ENCODE data around the gene FMO2.

FMO2 gene

DNA sequence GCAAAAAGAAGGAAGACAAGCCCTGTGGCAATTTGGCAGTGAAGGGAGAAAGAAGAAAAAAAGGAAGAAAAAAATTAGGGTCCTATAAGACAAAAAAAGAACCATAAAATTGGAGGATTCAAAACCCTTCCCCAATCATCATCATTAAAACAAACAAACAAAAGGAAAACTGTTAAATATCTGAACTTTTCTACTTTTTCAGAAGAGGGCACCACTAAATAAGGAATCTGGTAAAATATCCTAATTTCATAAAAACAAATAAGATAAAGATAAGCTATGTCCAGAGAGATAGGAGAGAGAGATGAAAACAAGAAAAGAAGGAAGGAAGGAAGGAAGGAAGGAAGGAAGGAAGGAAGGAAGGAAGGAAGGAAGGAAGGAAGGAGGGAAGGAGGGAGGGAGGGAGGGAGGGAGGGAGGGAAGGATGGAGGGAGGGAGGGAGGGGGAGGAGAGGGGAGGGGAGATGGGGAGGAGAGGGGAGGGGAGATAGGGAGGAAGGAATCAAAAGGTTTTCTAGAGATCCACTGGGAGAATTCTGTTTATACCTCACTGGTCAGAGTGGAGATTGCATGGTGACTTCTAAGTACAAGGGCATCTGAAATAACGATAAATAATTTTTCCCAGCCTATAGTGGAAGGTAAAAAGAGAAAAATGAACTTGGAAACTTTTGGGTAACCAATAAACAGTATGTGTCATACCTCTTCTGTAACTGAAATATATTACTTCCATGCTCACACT is 10.4 kb upstream of the FMO2 start:
- Histone ChIP-seq H3K27ac (replicated peaks) (no peak overlapping the region), H3K27me3 (ENCODE audit: insufficient read depth, poor library complexity, severe bottlenecking) (no peaks in the 10 kb centered on the region), H3K4me3 (replicated peaks; ENCODE audit: insufficient read depth, low read length) (no peak overlapping the region)
- no peak for TF ChIP-seq SPI1 (IDR thresholded peaks at IDR 0.05; ENCODE audit: borderline replicate concordance, low read depth)
- TF ChIP-seq, protein P1, sequence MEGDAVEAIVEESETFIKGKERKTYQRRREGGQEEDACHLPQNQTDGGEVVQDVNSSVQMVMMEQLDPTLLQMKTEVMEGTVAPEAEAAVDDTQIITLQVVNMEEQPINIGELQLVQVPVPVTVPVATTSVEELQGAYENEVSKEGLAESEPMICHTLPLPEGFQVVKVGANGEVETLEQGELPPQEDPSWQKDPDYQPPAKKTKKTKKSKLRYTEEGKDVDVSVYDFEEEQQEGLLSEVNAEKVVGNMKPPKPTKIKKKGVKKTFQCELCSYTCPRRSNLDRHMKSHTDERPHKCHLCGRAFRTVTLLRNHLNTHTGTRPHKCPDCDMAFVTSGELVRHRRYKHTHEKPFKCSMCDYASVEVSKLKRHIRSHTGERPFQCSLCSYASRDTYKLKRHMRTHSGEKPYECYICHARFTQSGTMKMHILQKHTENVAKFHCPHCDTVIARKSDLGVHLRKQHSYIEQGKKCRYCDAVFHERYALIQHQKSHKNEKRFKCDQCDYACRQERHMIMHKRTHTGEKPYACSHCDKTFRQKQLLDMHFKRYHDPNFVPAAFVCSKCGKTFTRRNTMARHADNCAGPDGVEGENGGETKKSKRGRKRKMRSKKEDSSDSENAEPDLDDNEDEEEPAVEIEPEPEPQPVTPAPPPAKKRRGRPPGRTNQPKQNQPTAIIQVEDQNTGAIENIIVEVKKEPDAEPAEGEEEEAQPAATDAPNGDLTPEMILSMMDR (IDR thresholded peaks at IDR 0.05; ENCODE audit: insufficient read depth, low read length): no peak
- no peak for TF ChIP-seq POLR2AphosphoS5 (IDR thresholded peaks at IDR 0.05; ENCODE audit: low read depth)
- no peak for TF ChIP-seq GABPA (IDR thresholded peaks at IDR 0.05; ENCODE audit: low read depth)
- TF ChIP-seq, protein P2, sequence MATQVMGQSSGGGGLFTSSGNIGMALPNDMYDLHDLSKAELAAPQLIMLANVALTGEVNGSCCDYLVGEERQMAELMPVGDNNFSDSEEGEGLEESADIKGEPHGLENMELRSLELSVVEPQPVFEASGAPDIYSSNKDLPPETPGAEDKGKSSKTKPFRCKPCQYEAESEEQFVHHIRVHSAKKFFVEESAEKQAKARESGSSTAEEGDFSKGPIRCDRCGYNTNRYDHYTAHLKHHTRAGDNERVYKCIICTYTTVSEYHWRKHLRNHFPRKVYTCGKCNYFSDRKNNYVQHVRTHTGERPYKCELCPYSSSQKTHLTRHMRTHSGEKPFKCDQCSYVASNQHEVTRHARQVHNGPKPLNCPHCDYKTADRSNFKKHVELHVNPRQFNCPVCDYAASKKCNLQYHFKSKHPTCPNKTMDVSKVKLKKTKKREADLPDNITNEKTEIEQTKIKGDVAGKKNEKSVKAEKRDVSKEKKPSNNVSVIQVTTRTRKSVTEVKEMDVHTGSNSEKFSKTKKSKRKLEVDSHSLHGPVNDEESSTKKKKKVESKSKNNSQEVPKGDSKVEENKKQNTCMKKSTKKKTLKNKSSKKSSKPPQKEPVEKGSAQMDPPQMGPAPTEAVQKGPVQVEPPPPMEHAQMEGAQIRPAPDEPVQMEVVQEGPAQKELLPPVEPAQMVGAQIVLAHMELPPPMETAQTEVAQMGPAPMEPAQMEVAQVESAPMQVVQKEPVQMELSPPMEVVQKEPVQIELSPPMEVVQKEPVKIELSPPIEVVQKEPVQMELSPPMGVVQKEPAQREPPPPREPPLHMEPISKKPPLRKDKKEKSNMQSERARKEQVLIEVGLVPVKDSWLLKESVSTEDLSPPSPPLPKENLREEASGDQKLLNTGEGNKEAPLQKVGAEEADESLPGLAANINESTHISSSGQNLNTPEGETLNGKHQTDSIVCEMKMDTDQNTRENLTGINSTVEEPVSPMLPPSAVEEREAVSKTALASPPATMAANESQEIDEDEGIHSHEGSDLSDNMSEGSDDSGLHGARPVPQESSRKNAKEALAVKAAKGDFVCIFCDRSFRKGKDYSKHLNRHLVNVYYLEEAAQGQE (IDR thresholded peaks at IDR 0.05; ENCODE audit: insufficient replicate concordance, low read depth): no peak
- DNase-seq (ENCODE audit: low read depth in 1 of 2, low spot score in 1 of 2): no peak

DNA sequence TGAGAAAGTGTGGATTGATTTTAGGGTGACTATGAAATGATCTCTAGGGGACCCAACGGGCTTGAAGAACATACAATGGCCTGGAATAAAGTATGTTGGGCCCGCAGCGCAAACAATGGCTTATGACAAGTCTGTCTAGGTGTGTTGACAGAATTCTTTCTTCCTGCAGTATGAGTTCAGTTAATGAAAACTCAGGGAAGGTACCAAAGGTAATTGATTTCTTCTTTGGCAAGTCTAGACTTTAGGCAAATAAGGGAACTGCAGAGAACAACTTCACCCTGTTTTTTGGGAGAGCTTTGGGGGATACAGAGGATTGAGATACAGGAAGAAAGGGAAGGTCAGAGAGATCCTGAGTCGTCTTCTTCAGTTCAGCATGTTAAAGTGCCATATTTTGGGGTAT is 7.8 kb upstream of the FMO2 start:
- TF ChIP-seq GABPA (IDR thresholded peaks at IDR 0.05; ENCODE audit: low read depth) (no peak), POLR2AphosphoS5 (IDR thresholded peaks at IDR 0.05; ENCODE audit: low read depth) (no peak), SPI1 (IDR thresholded peaks at IDR 0.05; ENCODE audit: borderline replicate concordance, low read depth) (no peak)
- TF ChIP-seq, protein P1 (IDR thresholded peaks at IDR 0.05; ENCODE audit: insufficient read depth, low read length): no peak
- TF ChIP-seq, protein P2 (IDR thresholded peaks at IDR 0.05; ENCODE audit: insufficient replicate concordance, low read depth): no peak
- H3K27ac ChIP-seq (replicated peaks): no peak overlapping the region
- H3K27me3 ChIP-seq (ENCODE audit: insufficient read depth, poor library complexity, severe bottlenecking): peaks cover 2% of the 10 kb centered on the region
- no peak overlapping the region for H3K4me3 ChIP-seq (replicated peaks; ENCODE audit: insufficient read depth, low read length)
- no peak for DNase-seq (ENCODE audit: low read depth in 1 of 2, low spot score in 1 of 2)

DNA sequence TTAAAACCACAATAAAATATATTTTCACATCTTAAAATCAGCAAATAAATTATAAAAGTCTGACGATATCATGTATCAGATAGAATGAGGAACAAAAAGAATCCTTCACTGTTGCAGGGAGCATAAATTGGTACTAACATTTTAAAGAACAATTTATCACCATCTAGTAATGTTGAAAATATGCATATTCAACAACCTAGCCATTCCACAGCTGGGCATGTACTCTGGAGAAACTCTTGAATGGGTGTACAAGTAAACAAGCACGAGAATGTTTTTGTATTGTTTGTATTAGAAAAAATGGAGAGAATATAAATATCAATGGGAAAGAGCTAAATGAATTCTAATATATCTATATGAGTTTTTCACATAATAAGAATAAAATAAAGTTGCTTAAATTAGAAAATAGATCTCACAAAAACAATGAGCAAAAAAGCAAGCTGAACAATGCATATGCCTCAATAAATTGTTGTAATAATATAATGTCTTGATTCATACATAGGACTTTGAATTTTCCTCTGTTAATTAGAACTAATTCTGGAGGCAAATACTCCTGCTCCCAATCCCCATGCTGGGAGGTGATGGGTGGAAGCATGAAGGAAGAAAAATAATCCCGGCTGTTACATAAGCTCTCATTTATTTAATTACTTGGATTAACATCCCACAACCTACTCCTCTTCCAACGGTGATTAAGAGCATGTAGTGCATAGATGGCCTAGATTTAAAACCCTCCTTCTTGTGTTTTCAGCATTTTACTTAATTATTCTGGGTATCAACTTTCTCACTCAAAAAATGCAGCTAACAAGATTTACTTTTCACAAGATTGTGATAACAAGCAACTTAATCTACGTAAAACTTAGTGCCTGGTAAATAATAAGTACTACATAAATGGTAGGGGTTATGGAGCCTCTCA is 5.5 kb upstream of the FMO2 start:
- H3K4me3 ChIP-seq (replicated peaks; ENCODE audit: insufficient read depth, low read length): no peak overlapping the region
- peaks cover 2% of the 10 kb centered on the region for H3K27me3 ChIP-seq (ENCODE audit: insufficient read depth, poor library complexity, severe bottlenecking)
- DNase-seq (ENCODE audit: low read depth in 1 of 2, low spot score in 1 of 2): no peak
- TF ChIP-seq POLR2AphosphoS5 (IDR thresholded peaks at IDR 0.05; ENCODE audit: low read depth) (no peak), SPI1 (IDR thresholded peaks at IDR 0.05; ENCODE audit: borderline replicate concordance, low read depth) (no peak), GABPA (IDR thresholded peaks at IDR 0.05; ENCODE audit: low read depth) (no peak)
- TF ChIP-seq, protein P2 (IDR thresholded peaks at IDR 0.05; ENCODE audit: insufficient replicate concordance, low read depth): no peak
- TF ChIP-seq, protein P1 (IDR thresholded peaks at IDR 0.05; ENCODE audit: insufficient read depth, low read length): no peak
- no peak overlapping the region for H3K27ac ChIP-seq (replicated peaks)

Data from HL-60 (cell line).